Tibial artery (tissue), 4 donors: ENCODE measurements around the gene TBL1X.

Source experiments
- DNase-seq, 2 donors: peaks; one replicate each; pipeline ENCODE4 v3.0.0-alpha.2; 2019
- H3K27ac ChIP-seq, 2 donors: fragments of 200-600 bp; sonication (generic) in 1 of 2; 1 replicate in 1 of 2; 2 replicates in 1 of 2; pipeline ENCODE4 v1.5.1; 2018 to 2019; ENCODE audit warnings: mild to moderate bottlenecking in 1 of 2
- H3K27me3 ChIP-seq, 2 donors: fragments of 200-600 bp; sonication (generic) in 1 of 2; one replicate each; pipeline versions ENCODE4 v1.5.1 to v1.6.0; 2016 to 2019
- H3K36me3 ChIP-seq, 3 donors: fragments of 200-600 bp; sonication (generic) in 2 of 3; one replicate each; pipeline ENCODE4 v1.5.1; 2016 to 2019; ENCODE audit warnings: mild to moderate bottlenecking in 2 of 3
- H3K4me1 ChIP-seq, 4 donors: fragments of 200-600 bp; sonication (generic) in 2 of 4; 1 replicate in 3 of 4; 2 replicates in 1 of 4; pipeline ENCODE4 v1.5.1; 2016 to 2019
- H3K4me3 ChIP-seq, 2 donors: fragments of 200-600 bp; sonication (generic) in 1 of 2; 1 replicate in 1 of 2; 2 replicates in 1 of 2; pipeline ENCODE4 v1.5.1; 2018 to 2019; ENCODE audit warnings: mild to moderate bottlenecking in 2 of 2
- H3K9me3 ChIP-seq, 3 donors: fragments of 200-600 bp; sonication (generic) in 1 of 3; one replicate each; pipeline ENCODE4 v1.5.1; 2016 to 2019
- intact Hi-C: fragments of 100-400 bp; cut with DNase I; formaldehyde crosslinking; loops from one replicate; pipeline ENCODE4 v1.15.0; 2023; ENCODE audit warnings: low total_unique reads
- TF ChIP-seq, protein P1 (sequence below), 2 experiments: fragments of 200-600 bp in 1 of 2; fragments of 450-650 bp in 1 of 2; IDR thresholded peaks; one replicate each; pipeline ENCODE4 v1.5.1; 2017 to 2019; ENCODE audit warnings: antibody characterized with exemption in 2 of 2, mild to moderate bottlenecking in 1 of 2, moderate library complexity in 1 of 2

TBL1X gene

DNA sequence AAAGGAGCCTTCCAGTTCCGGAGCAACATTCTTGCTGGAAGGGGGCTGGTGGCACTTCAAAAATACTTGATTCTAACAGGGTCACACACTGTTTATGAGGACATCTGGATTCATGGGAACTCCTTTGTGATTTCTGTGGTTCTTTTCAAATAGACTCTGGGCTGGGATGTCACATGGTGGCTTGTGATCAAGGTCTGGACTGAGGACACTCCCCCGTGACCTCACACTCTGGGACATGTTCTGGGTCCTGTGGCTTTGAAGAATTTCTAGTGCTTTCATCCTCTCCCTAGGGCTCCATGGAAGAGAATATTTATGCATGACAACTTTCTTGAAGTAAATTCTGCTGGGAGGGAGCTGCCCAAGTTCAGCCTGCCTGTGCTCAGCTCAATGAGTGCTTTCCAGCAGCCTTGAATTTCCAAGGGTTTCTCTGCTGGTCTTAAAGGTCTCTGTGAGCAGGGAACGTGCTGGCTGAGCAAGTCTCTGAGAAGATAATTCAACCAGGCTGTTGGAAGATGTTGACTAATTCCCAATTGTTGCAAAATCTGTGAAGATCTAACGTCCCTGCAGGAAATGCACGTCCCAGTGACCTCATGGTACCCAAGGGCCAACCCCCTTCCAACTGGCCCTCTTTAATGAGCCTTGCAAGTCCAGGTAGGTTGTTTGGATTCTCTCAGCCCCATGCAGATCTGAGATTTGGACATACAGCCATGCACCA lies 264.5 kb downstream of the TBL1X start:
- TF ChIP-seq, protein P1, sequence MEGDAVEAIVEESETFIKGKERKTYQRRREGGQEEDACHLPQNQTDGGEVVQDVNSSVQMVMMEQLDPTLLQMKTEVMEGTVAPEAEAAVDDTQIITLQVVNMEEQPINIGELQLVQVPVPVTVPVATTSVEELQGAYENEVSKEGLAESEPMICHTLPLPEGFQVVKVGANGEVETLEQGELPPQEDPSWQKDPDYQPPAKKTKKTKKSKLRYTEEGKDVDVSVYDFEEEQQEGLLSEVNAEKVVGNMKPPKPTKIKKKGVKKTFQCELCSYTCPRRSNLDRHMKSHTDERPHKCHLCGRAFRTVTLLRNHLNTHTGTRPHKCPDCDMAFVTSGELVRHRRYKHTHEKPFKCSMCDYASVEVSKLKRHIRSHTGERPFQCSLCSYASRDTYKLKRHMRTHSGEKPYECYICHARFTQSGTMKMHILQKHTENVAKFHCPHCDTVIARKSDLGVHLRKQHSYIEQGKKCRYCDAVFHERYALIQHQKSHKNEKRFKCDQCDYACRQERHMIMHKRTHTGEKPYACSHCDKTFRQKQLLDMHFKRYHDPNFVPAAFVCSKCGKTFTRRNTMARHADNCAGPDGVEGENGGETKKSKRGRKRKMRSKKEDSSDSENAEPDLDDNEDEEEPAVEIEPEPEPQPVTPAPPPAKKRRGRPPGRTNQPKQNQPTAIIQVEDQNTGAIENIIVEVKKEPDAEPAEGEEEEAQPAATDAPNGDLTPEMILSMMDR (IDR thresholded peaks at IDR 0.05) = no peak
- no peak for DNase-seq
- Histone ChIP-seq H3K27ac (no peak overlapping the region), H3K36me3 (no peaks in the 10 kb centered on the region), H3K9me3 (peaks cover 0 to 27% (median 11%) of the 10 kb centered on the region in 3 donors), H3K27me3 (no peaks in the 10 kb centered on the region), H3K4me1 (no peaks in the 10 kb centered on the region), H3K4me3 (no peak overlapping the region)
- intact Hi-C loops = no loop called here

DNA sequence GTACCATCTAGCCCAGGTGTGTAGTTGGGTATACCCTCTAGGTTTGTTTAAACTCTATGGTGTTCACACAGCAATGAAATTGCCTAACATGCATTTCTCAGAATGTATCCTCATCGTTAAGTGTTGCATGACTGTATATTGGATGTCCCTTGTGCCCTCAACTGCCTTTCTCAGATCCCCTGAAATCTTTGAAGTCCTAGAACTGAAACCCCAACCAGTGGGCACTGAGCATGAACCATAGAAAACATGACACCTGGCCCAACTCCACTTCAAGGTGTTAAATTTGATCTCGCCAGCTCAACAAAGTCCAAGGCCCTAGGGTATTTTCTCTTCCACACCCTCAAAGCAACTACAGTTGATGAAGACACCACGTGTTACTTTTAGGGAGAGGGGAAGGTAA lies 265.2 kb downstream of the TBL1X start:
- intact Hi-C loops = no loop called here
- Histone ChIP-seq H3K4me3 (no peak overlapping the region), H3K36me3 (no peaks in the 10 kb centered on the region), H3K27ac (no peak overlapping the region), H3K9me3 (peaks cover 0 to 19% (median 11%) of the 10 kb centered on the region in 3 donors), H3K4me1 (no peaks in the 10 kb centered on the region), H3K27me3 (no peaks in the 10 kb centered on the region)
- TF ChIP-seq, protein P1 (IDR thresholded peaks at IDR 0.05) = no peak
- no peak for DNase-seq

DNA sequence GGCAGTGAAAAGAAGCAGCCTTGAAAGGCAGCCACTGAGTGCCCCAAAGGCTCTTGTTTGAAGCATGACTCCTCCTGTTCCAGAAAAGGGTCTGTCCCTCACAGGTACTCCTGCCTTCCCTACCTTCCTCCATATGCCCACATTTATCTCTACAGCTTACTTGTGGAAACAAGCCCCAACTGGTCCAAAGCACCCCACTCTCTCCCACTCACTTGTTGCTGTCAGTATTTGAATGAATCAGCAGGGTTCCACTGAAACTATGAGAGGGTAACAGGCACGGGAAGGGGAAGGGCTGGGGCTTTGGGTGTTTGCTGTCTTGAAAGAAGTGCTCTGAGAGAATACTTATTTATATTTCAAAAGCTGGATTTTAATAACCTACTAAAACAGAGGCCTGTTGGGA lies 265.9 kb downstream of the TBL1X start:
- TF ChIP-seq, protein P1 (IDR thresholded peaks at IDR 0.05) = no peak
- H3K36me3 ChIP-seq = no peaks in the 10 kb centered on the region
- H3K4me3 ChIP-seq = no peak overlapping the region
- H3K27me3 ChIP-seq = no peaks in the 10 kb centered on the region
- no peak for DNase-seq
- no peak overlapping the region for H3K27ac ChIP-seq
- H3K9me3 ChIP-seq = peaks cover 0 to 19% (median 11%) of the 10 kb centered on the region in 3 donors
- intact Hi-C loops = no loop called here
- H3K4me1 ChIP-seq = no peaks in the 10 kb centered on the region

DNA sequence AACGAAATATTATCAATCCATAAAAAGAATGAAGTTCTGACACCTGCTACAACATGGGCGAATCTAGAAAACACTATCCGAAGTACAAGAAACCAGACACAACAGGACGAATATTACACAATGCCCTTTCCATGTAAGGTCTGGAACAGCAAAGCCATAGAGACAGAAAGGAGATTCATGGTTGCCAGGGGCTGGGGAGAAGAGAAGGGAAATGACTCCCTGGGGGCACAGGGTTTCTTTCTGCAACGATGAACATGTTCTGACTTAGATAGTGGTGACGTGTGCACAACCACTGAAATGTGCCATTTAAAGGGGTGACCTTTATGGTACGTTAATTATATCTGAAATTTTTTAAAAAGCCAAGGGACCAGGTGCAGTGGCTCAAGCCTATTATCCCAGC lies 272.5 kb downstream of the TBL1X start:
- no peak overlapping the region for H3K4me3 ChIP-seq
- no peak for DNase-seq
- no peaks in the 10 kb centered on the region for H3K4me1 ChIP-seq
- H3K9me3 ChIP-seq = peaks cover 0 to 3% (median 2%) of the 10 kb centered on the region in 3 donors
- TF ChIP-seq, protein P1 (IDR thresholded peaks at IDR 0.05) = no peak
- no peak overlapping the region for H3K27ac ChIP-seq
- intact Hi-C loops = no loop called here
- no peaks in the 10 kb centered on the region for H3K36me3 ChIP-seq
- no peaks in the 10 kb centered on the region for H3K27me3 ChIP-seq

DNA sequence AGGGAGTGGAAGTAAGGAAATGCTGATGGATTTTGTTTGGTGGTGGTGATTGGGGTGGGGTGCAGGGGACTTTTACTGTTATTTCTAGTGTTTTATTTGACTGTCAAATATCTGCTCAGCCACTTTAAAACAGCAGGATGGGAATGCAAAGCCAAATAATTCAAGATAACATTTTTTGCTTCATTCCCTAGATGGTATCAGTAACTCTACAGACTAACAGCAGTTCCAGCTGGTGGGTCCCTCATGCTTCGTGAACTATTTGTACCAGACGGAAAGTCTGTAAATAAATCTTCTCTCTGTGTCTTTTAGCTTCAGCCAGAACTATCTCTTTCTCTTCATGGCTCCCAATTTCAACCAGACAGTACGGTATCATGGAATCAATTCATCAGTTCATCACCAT lies 273.3 kb downstream of the TBL1X start:
- no peak for DNase-seq
- Histone ChIP-seq H3K9me3 (peaks cover 0 to 3% (median 2%) of the 10 kb centered on the region in 3 donors), H3K27me3 (no peaks in the 10 kb centered on the region), H3K27ac (no peak overlapping the region), H3K4me1 (no peaks in the 10 kb centered on the region), H3K36me3 (no peaks in the 10 kb centered on the region), H3K4me3 (no peak overlapping the region)
- intact Hi-C loops = no loop called here
- TF ChIP-seq, protein P1 (IDR thresholded peaks at IDR 0.05) = no peak
